ENCODE measurements around the gene CDC42EP2. TPM values are rescaled to one million over a fixed set of nuclear protein-coding genes. Genes with fewer than 3 reads are reported as not detected.

The CDC42EP2 gene, protein sequence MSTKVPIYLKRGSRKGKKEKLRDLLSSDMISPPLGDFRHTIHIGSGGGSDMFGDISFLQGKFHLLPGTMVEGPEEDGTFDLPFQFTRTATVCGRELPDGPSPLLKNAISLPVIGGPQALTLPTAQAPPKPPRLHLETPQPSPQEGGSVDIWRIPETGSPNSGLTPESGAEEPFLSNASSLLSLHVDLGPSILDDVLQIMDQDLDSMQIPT
- total RNA-seq (2014; rRNA removed; shearing (Covaris generic)): 7.0 and 7.1 TPM in 2 replicates

DNA sequence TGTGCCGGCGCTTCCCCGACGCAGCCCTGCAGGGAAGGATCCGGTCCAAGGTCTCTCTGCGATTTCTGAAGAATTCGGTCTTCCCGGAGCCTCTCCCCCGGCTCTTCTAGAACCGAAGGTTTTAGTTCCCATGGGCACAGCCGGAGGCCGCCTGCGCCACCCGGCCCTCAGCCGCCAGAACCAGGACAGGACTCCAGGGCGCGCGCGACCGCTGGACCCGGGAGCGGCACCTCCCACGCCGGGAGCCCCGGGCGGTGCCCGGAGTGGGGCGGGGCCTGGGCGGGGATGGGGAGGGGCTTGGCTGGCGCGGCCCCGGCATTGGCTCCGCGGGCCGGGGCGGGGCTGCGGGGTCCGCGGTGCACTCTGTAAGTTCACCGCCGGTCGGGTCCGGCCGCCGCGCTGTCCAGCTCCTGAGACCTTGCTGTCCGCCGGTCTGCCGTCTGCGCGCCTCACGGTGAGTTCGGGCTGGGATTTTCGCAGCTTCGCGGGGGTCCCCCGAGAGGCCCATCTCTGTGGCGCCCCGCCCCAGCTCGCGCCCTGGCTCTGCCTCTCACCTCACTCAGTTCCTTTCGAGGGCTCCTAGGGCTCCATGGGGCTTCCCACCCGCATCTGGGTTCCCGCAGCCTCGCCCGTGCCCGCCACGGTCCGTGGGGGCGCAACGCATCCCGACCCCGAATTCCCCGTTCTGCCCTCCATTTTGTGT lies at the start of gene CDC42EP2:
CDC42EP2 (plus strand) TSS at position 366 of the 703 bp plus-strand sequence. CDS start 6,033 bp downstream, outside the sequence.
- DNase-seq (ENCODE audit: low read depth): peak; percentile 85

DNA sequence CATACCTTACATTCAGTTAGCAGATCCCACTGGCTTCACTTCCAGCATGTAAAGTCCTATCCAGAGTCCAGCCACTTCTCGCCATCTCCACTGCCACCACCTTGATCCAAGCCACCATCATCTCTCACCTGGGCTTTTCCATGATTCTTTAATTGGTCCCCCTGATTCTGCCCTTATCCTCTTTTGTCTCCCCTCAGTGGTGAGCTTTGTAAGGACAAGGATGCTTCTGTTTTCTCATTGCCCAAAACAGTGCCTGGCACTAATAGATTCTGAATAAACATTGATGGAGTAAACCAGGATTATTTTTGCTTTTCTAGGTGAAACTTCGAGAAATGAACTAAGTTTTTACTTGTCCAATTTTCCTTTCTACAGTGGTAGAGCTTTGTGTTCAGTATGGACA lies 48.5 kb upstream of the CDC42EP2 start:
- no peak for DNase-seq (ENCODE audit: low read depth)

DNA sequence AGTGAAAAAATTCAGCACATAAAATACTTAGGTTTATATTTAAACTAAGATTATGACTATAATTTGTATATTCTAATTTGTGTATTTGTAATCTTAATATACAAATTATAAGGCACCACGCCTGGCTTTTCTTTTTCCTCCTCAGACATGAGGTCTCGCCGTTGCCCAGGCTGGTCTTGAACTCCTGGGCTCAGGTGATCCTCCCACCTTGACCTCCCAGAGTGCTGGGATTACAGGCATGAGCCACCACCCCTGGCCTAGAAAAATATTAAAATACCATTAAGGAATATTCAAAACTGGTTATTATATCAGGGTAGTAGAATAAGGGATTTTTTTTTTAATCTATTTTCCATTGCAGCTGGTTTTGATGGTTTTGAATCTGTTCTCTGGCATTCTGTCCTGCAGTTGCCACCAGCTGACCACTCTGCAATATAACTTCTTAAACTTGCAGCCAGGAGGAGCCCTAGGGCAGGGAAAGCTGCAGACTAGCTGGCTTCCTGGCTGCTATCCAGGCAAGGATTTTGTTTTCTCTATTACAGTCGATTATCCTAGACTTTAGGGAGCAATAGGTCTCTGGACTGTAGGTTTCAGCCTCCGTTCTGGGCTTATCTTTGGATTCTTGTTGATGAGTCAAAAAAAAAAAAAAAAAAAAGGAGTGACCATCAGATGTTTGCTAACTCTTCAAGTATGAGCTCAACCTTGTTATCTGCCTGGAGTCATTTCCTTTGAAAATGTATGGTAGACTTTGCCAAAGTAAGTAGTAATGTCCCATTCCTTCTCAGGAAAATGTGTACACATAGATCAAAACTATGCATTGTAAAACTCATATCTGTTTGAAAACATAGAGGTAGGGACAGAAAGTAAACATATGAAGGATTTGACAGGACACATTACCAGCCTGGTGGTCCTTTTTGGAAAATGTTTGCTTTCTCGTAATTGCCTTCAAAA lies 39.7 kb upstream of the CDC42EP2 start:
- DNase-seq (ENCODE audit: low read depth): peak; percentile 93

GRCh38 chr11:65275906-65276305 lies 38.8 kb upstream of the CDC42EP2 start:
- DNase-seq (ENCODE audit: low read depth): no peak

DNA sequence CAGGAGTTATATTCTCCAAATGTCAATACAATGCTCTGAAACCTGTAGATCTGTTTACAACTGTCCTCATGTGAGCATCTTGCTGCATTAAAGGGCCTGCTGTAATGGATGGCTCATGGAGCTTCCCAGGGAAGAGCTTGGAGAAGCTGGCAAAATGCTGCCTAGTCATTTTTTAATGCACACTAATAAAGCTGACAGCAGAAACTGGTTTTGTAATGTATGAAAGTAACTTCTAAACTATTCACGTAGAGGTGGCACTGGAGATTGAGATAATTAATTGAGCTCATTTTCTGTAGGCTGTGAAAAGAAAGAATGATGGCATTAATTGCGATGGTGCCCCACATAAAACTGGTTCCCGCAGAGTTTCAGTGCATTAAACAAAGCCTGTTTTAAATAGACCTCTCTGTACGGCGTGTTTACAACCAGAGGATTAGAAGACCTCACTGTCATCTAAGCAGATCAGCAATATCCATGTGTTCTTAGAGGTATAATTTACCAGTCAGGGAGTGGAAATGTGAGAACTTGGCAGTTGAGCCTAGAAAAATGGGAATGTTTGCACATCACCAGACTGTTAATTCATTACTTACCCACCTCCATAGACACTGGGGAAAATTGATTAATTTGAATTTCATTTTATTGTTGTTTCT lies 36.9 kb upstream of the CDC42EP2 start:
- DNase-seq (ENCODE audit: low read depth): no peak

GRCh38 chr11:65278356-65278755 lies 36.3 kb upstream of the CDC42EP2 start:
- no peak for DNase-seq (ENCODE audit: low read depth)

GRCh38 chr11:65279279-65279678 lies 35.4 kb upstream of the CDC42EP2 start:
- DNase-seq (ENCODE audit: low read depth): no peak

DNA sequence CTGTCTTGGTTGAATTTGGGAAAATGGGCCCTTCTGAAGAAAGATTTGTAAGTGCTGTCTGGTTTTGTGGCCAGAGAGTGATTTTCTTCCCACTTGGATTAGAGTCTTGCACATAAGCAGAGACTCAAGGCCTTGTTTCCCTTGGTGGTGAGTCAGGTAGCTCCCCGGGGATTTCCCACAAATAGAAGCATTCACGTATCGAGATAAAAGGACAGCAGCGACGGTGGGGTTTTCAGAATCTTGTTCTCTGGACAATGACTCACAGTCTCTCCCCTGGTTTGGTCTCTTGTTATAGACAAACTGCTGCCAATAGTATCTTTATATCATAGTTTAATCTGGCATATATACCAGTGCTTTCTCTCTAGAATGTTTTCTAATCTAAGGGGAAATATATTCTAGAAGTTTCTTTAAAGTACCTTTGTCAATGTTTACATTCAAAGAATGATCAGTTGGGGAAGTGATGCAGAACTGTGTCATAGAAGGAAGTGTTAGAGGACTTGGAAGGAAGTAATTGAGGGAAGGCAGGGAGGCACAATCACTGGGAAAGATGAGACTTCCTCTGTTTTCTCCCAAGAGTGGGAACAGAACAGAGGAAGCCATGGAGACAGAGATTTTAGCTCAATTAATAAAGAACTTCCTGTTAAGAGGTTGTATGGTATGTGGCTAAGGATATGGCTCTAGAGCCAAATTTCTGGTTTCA lies 34.8 kb upstream of the CDC42EP2 start:
- DNase-seq (ENCODE audit: low read depth): peak; percentile 97

DNA sequence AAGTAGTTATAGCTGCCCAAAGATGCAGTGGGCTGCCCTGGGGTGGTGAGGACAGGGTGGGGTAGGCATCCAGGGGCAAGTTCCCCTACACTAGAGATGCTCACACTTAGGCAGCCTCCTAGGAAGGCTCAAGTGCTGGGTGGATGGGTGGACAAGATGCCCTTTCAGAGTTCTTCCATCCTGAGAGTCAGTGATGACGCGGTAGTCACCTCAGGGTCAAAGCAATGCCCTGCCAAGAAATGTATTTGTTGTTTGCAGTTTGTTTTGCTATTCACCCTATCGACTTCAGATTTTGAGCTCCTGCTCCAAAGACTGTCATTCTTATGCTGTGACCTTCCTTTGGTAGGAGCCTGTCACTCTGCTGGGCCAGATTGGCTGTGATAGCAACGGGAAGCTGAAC lies 34.0 kb upstream of the CDC42EP2 start:
- no peak for DNase-seq (ENCODE audit: low read depth)

GRCh38 chr11:65286686-65287085 lies 28.0 kb upstream of the CDC42EP2 start:
- DNase-seq (ENCODE audit: low read depth): no peak

- peak; percentile 24 for DNase-seq (ENCODE audit: low read depth)
Measured at GRCh38 chr11:65287601-65288000, 27.1 kb upstream of the CDC42EP2 start.

DNA sequence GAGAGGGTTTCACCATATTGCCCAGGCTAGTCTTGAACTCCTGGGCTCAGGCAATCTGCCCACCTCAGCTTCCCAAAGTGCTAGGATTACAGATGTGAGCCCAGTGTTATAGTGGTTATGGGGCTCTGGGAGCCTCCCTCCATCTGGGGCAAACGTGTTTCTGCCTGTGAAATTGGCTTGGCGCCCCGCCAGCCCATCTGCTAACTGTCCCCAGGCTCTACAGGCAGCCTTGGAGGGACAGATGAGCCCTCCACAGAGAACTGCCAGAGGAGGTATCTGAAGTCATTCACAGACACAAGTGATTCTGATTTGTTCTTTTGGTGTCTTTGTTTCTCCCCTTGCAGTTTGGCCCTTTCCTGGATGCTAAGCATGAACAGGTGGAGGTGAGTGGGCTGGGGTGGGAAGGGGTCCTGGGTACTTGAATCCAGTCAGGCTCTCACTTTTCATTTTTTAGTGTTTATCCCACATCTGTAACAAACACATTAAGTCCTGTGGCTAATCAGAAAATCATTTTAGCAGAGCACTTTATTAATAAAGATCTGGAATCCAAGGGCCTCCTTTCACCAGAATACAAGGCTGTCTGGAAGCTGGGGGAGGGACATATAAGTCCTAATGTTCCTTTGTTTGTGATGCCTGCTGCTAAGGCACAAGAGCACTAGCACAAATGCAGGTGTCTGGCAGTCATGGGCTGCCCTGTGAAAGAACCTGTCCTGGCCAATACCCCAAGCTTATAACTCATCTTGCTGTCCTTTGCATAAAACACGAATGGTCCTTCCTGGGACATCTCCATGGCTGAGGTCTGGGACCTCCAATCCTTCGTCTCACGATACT lies 25.7 kb upstream of the CDC42EP2 start:
- DNase-seq (ENCODE audit: low read depth): peak; percentile 90

DNA sequence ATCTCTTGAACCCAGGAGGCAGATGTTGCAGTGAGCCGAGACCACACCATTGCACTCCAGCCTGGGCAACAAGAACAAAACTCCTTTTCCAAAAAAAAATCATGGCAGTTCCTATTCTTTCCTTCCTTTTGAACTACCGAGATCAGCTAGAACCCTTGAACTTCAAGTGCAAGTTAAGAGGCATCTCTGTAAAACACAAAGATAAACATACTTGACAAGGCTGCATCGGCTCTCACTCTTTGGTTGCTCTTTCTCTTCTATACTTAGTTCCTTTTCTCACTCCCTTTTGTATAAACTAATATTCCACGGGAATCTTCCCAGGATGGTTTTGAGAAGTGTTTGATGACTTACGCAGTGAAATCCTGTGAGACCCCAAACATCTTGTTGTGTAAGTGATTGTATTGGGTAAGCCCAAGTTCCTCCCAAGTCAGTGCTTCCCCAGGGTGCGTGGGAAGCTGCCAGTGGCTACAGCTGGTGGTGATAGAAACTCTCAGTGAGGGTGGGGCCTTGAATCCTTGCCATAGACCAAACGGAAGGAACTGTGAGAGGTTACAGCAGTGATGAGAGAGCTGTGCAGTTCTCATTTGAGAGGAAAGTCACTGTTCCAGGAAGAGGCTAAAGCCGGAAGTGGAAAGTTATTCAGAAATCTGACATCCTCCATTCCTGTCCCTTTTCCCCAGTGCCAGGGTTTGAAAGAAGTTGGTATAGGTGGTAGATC lies 24.1 kb upstream of the CDC42EP2 start:
- peak; percentile 96 for DNase-seq (ENCODE audit: low read depth)

GRCh38 chr11:65291613-65292012 lies 23.1 kb upstream of the CDC42EP2 start:
- DNase-seq (ENCODE audit: low read depth): peak; percentile 72

DNA sequence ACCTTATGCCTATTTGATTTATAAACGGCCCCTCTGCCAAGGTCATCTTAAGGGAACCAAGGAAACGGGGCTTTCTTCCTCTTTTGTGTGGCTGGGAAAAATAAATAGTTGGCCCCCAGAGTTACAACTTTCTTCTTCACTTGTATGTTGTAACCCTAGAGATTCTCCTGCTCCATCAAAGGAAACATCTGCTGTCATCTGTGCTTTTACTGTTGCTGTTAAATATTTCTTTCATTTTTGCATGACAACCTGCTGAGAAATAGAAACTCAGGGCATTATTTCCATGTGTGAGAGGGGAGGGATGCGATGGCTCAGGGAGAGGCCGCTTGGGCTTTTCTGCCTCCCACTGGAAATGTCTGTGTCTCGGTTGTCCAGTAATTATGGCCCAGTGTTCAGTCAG lies 21.8 kb upstream of the CDC42EP2 start:
- no peak for DNase-seq (ENCODE audit: low read depth)

DNA sequence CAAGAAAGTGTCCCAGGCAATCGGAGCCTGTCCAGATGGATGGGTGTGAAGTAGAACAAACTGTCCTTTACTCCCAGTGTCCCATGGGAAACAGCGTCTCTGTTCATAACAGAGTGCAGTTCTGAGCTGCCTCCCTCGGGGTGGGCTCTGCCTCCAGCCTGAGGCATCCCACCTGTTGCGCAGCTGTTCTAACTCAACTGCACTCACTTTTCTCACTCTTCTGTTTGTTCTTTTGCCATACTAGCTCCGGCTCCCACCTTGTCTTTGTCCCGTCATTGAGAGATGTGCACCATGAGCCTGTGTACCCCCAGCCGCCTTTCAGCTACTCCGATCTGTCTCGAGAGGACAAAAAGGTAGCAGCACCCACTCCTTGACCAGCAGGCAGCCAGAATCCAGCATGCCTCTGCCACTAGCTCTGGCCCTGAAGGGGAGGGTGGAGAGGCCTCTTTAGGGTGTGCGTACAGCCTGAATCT lies 20.7 kb upstream of the CDC42EP2 start:
- no peak for DNase-seq (ENCODE audit: low read depth)

DNA sequence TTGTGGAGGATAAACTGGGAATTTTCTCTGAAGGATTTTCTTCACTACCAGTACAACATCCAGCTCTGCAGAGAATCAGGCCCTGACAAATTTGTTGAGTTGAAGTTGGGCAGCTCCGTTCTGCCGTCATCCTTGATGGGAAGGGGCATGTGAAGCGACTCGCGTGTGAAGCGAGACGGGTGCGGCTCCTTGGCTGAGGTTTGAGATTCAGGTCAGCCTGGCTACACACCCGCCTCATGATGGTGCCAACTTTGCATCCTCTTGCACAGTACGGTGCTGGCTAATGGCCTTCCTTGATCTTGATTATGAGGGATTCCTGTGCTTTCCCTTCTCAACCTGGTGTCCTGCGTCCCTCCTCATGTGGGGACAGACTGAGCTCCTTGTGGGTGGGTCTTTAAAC lies 19.7 kb upstream of the CDC42EP2 start:
- no peak for DNase-seq (ENCODE audit: low read depth)

DNA sequence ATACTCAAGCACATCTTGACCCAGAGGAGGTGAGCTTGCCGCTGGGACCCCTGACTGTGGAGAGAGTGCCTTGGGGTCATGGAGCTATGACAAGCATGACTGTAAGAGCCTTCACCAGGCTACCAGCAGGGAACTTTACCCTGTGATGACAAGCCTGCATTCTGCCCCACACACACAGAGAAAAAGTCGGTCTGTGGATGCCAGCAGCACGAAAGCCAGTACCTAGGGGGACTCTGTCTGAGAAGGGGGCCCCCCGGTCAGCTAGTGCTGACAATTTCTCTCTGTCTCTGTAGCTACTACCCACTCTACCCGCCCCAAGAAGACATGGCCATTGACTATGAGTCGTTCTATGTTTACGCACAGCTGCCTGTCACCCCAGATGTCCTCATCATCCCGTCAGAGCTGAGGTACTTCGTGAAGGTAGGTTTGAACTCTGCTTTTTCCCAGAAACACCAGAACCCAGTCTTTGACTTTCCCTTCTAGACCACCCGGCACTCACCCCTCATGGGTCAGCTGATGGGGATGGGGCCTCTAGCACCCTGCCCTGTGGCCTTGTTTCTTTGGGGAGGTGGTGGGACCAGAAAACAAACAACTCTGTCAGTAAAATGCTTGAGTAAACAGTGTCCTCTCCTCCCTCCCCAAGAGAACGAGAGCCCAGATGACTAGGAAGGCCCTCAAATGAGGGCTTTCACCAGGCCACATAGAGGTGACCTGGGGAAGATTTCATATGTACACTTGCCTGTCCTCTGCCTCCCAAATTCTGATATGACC lies 18.9 kb upstream of the CDC42EP2 start:
- DNase-seq (ENCODE audit: low read depth): no peak
